Measurements from ENCODE around the gene TUBA3E.
A peak's percentile ranks its signal among the peaks of the same experiment; 100 is the strongest.
"Not testable (repeated sequence)": the region's sequence is repeated elsewhere in the genome, so short reads cannot be mapped to it uniquely, and the experiment has no call there.

Gene TUBA3E

DNA sequence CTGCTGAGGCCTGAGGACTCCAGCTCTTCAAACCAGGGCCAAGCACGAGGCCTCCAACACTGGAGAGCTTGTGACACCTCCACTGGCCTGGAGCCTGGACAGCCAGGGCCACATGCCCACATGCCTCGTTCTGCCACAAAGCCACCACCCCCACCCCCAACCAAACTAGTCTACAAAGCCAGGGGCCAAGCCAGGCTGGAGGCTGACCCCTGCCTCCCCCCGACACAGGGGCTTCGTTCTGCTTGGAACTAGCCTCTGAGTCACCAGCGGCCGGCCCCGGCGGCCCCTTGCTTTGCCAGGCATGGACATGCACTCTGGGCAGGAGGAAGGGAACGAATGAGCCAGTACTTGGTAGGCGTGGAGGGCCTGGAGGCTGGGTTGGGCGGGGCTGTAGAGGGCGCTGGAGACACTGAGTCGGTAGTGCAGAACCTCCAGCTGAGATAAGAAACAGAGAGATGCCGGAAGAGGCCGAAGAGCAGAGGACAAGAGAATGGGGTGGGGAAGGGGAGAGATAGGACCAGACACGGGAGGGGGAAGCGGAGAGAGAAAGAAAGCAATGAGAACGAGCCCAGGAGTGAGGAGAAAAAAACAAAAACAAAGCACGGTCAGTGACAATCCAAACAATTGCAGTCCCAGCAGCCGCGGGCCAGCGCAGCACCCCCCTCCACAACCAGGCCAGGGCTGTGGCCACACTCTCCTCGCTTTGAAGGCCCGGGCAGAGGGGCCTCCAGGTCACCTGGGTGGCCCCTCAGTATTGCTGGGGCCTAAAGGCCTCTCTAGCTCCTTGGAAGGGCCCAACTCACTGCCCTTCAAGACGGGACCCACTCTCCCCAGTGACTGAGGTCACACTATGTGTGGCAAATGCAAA lies 37.2 kb downstream of the TUBA3E start:
- DNase-seq, result not testable (repeated sequence)

DNA sequence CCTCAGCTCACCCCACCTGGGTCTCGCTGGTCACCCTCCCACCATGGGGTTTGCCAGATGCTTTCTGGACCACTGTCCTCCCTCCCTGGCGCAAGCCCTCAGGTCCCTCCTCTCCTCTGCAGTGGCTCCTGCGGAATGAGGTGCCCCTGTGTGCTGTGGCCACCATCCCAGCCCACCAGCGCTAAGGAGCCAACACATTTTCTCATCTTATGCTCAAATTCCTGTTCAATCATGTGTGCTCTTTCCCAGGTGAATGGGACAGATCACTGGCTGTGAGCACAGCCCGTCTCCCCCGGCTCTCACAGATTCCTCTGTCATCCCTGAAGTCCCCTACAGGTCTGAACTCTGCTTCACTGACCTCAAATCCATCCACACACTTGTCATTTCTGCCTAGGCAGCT lies 38.1 kb downstream of the TUBA3E start:
- no peak for DNase-seq

DNA sequence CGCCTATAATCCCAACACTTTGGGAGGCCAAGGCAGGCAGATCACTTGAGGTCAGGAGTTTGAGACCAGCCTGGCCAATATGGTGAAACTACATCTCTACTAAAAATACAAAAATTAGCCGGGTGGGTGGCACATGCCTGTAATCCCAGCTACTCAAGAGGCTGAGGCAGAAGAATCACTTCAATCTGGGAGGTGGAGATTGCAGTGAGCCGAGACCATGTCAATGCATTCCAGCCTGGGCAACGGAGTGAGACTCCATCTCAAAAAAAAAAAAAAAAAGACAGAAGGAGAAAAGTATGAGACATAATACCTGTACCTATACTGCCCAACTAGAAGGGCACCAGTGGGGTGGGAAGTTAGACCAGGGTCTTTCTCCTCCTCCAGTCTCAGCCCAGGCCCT lies 38.9 kb downstream of the TUBA3E start:
- not testable (repeated sequence) for DNase-seq

DNA sequence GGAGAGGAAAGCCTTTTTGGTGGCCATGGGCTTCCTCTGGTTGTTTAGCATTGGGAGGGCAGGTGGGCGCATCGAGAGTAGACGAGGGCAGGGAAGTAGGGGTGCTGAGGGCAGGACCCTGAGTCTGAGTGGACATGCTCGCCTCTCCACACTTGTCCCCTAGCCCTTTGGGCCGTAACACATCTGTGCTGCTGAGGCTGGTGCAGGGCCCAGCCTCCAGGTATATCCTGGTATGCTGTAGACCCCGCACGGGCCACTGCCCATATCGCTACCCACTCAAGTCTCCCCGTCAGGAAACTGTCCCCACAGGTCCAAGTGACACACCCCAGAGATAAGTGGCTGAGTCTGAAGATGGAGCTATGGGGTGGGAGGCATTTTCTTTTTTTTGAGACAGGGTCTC lies 39.6 kb downstream of the TUBA3E start:
- DNase-seq, result no peak

DNA sequence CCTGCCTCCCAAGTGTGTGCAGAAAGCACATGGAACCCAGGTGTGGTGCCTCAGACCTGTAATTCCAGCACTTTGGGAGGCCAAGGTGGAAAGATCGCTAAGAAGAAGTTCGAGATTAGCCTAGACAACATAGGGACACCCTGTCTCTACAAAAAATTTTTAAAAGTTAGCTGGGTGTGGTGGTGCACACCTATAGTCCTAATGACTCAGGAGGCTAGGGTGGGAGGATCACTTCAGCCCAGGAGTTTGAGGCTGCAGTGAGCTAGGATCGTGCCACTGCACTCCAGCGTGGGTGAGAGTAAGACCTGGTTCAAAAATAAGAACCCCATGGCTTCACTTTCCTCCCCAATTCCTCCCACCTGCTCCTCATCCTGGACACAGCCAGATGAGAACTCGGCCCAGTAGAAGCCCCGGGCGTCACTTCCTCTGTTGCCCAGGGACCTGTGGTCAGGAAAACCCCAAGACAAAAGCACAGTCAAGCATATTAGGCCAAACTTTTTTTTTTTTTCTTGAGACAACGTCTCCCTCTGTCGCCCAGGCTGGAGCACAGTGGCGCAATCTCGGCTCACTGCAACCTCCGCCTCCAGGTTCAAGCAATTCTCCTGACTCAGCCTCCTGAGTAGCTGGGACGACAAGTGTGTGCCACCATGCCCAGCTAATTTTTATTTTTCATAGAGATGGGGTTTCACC lies 40.3 kb downstream of the TUBA3E start:
- not testable (repeated sequence) for DNase-seq

DNA sequence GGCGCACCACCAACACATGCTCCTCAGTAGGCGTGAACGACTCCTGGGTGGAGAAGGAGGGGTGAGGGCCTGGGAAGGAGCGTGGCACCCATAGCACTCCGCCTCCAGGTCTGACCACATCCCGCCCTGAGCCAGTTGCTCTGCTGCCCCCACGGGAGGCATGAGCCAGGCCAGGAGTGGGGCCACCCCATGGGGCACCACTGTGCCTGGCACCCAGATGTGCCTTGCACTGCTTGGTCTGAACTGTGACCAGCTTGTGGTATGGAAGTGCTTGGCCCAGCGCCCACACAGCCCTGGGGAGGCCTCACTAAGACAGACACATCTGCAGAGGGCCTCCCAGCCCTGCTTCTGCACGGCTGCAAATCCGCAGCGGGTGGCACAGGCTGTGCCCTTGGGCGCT lies 40.9 kb downstream of the TUBA3E start:
- DNase-seq, result not testable (repeated sequence)

DNA sequence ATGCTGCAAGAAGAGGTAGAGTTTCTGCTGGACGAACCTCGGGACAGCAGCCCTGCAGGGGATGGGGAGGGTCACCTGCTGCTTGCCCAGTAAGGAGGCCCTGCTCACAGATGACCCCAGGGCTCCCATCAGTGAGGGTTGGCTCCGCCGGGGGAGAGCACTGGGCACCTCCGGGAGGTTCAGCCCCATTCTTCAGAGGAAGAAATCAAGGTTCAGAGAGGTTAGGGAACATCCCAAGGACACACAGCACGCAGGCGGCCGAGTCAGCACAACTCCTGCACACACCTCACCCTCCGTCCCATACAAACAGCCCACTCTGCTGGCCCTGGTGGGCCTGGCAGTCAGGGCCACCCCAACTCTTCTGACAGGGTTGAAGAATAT lies 41.6 kb downstream of the TUBA3E start:
- DNase-seq, result no peak

DNA sequence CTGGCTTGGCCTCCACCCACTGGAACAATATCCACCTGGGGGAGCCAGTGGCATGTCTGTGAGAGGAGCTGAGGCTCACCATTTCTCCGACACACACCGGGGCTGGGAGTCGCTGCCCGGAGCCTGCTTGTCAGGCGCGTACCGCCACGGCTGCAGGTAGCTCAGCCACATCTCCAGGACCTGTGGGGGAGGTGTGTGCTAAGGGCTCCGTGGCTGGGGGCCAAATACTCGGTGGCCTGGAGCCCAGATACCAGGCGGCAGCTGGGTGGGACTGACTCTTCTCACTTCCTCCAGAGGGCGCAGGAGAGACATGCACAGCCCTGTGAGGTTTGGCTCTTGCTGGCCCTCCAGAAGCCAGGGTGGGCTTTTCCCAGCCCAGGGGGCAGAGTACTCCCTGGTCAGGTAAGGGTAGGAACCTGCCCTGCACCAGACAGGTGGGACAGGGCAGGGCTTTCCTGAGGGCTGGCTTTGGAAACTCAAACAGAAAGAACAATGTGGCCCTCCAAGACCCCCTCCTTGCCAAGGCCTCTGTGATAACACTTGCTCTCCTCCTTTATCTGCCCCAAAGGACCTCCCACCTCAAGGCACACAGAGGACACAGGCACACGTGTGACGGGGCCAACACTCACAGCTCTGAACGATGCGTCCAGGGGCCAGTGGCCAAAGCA lies 42.1 kb downstream of the TUBA3E start:
- DNase-seq, result peak; percentile 9 to 32

DNA sequence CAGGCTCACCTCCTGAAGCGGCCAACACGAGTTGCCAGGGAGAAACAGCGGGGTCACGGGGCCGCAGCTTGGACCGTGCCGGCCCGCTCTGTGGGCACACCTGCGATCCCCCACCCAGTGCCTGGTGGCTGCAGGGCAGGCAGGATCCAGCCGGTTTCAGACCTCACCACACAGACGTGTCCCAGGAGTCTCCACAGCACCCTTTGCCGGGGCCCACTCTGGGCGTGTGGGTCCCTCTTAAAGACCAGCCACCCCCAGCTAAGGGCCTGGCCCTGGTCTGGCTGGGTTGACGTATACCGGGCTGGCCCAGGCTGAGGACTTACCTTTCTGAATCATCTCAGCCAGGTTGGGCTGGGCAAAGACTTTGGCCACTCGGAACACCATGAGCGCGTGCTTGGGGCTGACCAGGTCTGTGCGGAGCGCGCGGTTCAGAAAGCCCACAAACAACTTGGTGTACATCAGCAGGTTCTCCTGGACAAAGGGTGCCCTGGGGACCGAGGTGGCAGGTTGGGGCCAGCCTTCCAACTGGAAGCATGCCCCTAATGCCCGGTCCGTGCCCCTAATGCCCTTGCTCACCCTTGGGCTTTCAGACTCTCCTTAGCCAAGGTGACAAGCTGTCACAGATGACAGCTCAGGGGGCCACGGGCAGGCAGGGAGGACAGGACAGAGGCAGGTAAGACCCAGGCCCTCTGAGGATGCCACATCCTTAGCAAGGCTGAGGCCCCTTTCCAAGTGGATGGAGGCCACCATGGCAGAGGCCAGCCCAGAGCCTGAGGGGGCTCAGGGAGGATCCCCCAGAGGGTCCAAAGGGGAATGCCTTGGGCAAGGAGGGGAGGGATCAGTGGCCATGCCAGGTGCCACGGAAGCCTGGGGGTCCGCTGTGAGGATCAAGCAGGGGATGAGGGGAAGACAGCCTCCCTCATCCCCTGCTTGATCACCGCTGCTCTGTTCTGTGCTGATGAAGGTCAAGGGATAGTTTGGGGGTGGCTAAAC lies 43.2 kb downstream of the TUBA3E start:
- DNase-seq, result no peak

DNA sequence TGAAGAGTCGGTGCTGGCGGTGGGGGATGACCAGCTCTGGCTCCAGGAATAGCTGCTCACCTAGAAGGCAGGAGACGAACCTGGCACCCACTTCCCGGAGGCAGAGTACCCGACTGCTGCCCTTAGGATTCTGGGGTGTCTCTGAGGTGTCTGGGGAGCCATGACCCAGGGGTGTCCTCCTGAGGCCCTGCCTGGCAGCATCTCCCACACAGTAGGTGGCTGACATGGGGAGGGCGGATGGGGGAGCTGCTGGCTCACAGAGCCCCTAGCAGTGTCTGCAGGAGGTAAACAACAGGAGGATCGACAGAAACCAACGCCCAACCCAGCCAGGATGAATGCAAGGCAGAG lies 43.8 kb downstream of the TUBA3E start:
- DNase-seq, result not testable (repeated sequence)

DNA sequence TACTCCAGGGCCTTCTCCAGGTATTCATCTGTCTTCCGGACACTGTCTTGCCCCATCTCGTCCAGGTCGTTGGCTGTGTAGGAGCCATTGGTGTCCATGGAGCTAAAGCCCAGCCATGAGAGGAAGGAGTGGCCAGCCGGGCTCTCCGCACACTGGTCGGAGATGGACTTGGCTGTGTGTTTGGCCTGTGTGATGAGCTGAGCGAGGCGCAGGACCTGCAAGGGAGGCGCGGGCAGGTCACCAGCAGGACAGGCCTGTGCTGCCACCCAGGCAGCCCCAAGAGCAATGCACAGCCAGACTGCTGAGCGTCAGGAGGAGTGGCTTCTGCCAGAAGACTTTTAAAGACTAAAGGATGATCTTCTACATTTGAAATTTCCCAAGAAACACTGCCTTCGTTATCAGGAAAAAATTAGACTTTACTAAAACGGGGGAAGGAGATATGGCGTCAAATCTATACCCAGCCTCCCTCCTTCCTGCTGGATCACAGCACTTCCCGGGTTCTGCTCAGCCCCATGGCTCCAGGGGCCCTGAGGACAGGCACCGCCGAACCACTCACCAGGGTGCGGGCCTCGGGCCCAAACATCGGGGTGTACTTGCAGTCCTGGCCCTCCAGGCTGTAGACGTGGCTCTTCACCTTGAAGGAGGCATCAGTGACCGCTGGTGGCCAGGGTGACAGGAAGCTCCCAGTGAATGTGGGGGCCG lies 44.4 kb downstream of the TUBA3E start:
- DNase-seq, result not testable (repeated sequence)

DNA sequence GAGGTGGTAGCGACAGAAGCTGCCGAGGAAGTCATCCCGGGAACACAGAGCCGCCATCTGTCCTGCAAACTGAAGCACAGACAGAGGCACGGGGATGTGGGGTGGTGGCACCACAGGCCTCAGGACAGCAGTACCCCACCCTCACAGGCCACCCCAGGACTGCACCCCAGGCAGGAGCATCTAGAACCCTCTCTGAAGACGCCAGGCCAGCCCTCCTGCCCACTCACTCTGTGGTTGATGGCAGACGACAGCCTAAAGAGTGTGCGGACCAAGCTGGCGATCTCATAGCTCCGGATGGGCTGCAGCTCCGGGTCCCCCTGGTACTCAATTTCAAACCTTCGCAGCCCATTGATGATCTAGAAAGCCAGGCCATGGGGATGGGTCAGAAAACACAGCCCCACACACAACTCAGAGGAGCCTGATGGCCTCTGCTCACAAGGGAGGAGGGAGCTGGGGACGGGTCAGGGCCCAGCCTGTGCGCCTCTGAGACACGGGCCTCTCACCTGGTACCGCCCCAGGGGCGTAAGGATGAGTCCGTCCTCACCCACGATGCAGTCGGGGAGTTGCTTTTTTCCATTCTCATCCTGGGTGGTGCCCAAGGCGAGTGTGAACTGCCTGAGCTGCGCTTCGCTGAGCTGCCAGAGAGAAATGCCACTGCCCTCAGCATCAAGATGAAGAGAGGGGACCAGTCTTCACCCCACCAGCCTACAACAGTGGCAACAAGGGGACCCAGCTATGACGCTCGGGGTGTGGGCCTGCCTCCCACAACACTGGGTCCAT lies 45.2 kb downstream of the TUBA3E start:
- no peak for DNase-seq

DNA sequence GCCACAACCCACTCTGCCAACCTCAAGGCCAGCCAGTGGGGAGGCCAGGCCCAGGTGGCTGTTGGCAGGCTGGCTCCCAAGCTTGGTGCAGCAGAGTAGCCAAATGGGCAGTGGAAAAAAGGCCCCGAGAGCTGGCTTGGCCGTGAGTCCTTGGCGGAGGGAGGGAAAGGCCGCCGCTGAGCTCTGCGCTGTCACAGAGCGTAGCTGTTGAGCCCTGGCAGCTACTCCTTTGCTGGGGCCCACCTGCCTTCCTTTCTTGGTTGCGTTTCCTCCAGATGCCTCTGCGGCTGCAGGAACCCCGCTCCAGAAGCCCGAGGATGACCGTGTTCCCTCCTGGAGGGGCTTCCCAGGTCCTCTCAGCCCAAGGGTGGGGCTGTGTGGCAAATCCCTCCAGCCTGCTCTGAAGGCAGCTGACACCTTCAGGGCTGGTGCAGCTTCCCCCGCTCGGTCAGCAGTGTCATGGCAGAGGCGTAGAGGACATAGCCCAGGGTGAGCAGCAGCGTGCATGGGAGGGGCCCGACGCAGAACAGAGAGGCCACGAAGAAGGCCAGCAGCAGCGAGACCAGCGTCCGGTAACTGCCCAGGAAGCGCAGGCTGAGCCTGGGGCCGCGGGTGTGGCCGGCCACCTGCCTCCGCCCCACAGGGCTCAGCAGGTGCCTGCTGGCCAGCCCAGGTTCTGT lies 46.0 kb downstream of the TUBA3E start:
- DNase-seq, result not testable (repeated sequence)

DNA sequence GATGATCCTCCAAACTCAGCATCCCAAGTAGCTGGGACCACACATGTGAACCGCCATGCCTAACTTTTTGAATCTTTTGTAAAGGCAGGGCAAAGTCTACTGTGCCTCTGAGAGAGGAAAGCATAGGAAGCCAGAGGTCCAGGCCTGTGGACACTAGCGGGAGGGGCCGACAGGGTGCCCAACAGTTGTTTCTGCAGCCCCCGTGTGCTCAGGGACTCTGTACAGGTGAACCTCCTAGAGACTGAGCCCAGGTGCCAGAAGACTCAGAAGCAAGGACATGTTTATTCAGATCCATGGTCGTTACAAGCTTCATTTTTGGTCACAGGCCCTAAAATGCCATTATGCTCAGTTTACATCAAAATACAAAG lies 47.1 kb downstream of the TUBA3E start:
- DNase-seq, result not testable (repeated sequence)

DNA sequence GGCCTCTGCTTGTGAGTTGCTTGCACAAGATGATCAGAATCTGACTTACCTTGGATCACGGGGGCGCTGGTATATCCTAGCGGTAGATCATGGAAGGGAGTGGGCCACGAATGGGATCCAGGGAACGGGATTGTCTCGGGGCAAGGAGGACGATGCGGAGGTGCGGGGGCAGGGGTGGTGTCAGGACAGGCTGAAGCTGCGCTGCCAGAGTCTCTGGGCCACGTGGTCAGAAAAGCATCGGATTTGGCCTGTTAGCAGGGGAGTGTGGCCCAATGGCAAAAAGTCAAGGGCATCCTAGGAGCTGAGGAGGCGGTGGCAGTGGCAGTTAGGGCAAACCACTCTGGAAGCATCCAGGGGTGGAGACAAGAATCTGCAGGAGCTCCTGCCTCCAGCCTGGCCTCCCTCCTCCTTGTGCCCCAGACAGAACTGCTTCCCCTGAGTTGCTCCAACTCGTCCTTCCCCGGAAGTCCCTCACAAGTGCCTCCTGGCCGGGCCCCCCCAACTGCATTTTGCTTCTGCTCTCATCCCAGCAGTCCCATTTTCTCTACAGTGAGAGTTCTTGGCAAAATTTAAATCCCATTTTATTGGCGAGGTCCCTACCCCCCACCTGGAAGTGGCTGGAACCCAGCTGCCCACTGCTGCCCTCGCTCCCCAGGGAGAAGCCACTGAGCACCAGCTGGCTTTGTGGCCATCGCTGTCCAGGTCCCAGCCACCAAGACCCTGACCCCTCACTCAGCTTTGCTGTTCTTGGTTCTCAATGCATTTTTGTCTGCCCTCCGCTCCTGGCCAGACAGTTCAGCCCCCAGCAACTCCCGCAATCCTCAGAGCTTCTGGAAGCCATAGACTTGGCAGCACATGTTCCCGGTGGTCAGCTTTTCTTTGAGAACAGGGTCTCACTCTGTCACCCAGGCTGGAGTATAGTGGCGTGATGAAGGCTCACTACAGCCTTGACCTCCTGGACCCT lies 47.8 kb downstream of the TUBA3E start:
- no peak for DNase-seq

DNA sequence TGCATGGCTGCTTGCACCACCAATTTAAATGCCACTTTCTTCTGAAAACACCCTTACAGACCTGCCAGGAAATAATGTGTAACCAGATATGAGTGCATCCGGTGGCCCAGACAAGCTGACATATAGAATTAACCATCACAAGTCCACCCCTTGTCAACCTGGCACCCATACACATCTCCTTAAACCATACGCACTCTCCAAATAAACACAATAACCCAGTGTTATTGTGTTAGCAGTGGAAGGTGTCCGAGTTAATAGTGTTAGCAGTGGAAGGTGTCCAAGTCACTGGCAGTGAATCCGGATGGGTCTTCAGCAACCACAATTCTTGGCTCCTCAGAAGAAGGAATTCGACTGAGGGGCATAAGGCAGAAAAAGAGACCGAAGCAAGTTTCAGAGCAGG lies 49.7 kb downstream of the TUBA3E start:
- DNase-seq, result not testable (repeated sequence)

DNA sequence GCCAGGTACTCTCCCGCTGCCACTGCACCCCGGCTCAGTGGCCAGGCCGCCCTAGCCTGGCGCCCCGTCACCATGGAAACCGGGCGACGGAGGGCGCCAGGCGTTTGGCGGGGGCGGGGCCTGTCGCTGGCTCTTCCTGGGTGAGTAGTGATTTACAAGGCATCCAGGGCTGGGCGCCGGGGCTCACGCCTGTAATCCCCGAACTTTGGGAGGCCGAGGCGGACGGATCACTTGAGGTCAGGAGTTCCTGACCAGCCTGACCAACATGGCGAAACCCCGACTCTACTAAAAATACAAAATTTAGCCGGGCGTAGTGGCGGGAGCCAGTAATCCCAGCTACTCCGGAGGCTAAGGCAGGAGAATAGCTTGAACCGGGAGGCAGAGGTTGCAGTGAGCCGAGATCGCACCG lies 53.2 kb downstream of the TUBA3E start, which contains the start of gene CCDC74B:
CCDC74B (minus strand) TSS at position 107 of the 409 bp plus-strand sequence. CDS start 116 bp downstream, outside the sequence.
- peak; percentile 44 to 47 for DNase-seq

DNA sequence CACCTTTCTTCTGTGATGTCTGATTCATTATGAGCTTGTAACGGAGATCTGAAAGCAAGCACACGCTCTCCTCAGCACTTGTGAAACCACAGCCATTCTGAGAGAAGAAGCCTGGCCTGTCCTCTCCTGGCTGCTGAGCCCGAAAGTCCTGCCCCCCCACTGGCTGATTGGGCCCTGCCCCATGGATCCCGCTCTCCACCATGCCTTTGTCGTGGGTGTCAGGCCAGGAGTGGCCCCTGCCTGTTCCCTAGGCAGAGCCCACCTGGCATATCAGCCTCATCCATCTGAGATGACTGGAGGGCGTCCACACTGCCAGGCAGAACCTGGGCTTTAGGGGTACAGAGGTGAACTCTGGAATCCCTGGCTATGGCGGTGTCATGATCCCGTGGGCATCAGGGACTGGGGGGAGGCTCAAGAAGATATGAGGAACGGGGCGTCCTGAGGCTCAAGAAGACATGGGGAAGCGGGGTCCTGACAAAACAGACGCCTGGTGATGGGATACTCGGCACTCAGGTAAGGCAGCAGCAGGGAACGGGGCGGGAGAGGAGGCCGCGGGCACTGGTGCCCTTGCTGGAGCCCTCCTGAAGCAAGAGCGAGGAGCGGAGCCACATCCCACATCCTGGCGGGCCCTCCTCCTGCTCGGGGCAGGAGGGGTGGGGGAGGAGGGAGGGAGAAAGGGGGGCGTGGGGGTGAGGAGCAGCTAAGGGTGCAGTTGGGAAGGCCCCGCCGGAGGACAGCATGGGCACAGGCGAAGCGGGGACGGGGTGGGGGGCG lies 54.8 kb downstream of the TUBA3E start:
- DNase-seq, result not testable (repeated sequence)
